H1 (cell line): ENCODE data around the gene DDX18. TPM values are rescaled to one million over a fixed set of nuclear protein-coding genes. Genes with fewer than 3 reads are reported as not detected.

Source experiments
- ATF2 ChIP-seq: IDR thresholded peaks from 2 replicates; pipeline ENCODE4 v1.6.1; 2012; ENCODE audit warnings: low read length, inconsistent platforms
- GTF2F1 ChIP-seq: IDR thresholded peaks from 2 replicates; pipeline ENCODE4 v1.6.1; 2012; ENCODE audit warnings: low read depth, low read length, improper control_type of control experiment, borderline replicate concordance
- POU5F1 ChIP-seq: IDR thresholded peaks from 2 replicates; pipeline ENCODE4 v1.6.1; 2011; ENCODE audit warnings: low read depth, mild to moderate bottlenecking, low read length, moderate library complexity
- SRF ChIP-seq: IDR thresholded peaks from 2 replicates; pipeline ENCODE4 v1.6.1; 2011; ENCODE audit warnings: mild to moderate bottlenecking, low read depth, low read length, moderate library complexity
- TBP ChIP-seq: IDR thresholded peaks from 2 replicates; pipeline ENCODE4 v1.6.1; 2011; ENCODE audit warnings: low read depth, low read length, improper control_type of control experiment
- TCF12 ChIP-seq: IDR thresholded peaks from 2 replicates; pipeline ENCODE4 v1.6.1; 2011; ENCODE audit warnings: low read depth, mild to moderate bottlenecking, low read length
- TEAD4 ChIP-seq: IDR thresholded peaks from 2 replicates; pipeline ENCODE4 v1.6.1; 2012; ENCODE audit warnings: low read depth, low read length, inconsistent platforms, mixed read lengths
- polyA plus RNA-seq, 7 experiments: library from polyadenylated mRNA; depleted of rRNA in 3 of 7; stranded (reverse) in 5 of 7; unstranded in 2 of 7; fragments of >200 nt in 5 of 7; fragments of 200-250 nt in 2 of 7; gene quantifications; 1 replicate in 5 of 7; 2 replicates in 1 of 7; 4 replicates in 1 of 7; pipeline versions ENCODE4 v1.2.1 to v1.2.3, GENCODE V29; 2011 to 2013; ENCODE audit warnings: missing spikeins in 2 of 7, mixed read lengths in 2 of 7
- total RNA-seq: library from RNA; stranded (reverse); fragmentation: NEBNext Ultra II Directional; extraction: Animal tissue kit (Norgen Biotek cat#: 25700); gene quantifications from 2 replicates; pipeline ENCODE4 v1.2.1, GENCODE V29; 2021
- TF ChIP-seq, protein P1 (sequence below): fragments of 300-600 bp; sonication (generic); IDR thresholded peaks from 2 replicates; pipeline ENCODE4 v1.7.1; 2012; ENCODE audit warnings: low read length, moderate library complexity, mild to moderate bottlenecking, inconsistent platforms; ENCODE audit not compliant: insufficient replicate concordance

The DDX18 gene
- total and polyA plus RNA-seq, 2 of the 8 experiments (the other 6 are each of a cell fraction or from before 2014, with no cell fraction given), result 31.3 to 119 TPM

- TF ChIP-seq, protein P1, sequence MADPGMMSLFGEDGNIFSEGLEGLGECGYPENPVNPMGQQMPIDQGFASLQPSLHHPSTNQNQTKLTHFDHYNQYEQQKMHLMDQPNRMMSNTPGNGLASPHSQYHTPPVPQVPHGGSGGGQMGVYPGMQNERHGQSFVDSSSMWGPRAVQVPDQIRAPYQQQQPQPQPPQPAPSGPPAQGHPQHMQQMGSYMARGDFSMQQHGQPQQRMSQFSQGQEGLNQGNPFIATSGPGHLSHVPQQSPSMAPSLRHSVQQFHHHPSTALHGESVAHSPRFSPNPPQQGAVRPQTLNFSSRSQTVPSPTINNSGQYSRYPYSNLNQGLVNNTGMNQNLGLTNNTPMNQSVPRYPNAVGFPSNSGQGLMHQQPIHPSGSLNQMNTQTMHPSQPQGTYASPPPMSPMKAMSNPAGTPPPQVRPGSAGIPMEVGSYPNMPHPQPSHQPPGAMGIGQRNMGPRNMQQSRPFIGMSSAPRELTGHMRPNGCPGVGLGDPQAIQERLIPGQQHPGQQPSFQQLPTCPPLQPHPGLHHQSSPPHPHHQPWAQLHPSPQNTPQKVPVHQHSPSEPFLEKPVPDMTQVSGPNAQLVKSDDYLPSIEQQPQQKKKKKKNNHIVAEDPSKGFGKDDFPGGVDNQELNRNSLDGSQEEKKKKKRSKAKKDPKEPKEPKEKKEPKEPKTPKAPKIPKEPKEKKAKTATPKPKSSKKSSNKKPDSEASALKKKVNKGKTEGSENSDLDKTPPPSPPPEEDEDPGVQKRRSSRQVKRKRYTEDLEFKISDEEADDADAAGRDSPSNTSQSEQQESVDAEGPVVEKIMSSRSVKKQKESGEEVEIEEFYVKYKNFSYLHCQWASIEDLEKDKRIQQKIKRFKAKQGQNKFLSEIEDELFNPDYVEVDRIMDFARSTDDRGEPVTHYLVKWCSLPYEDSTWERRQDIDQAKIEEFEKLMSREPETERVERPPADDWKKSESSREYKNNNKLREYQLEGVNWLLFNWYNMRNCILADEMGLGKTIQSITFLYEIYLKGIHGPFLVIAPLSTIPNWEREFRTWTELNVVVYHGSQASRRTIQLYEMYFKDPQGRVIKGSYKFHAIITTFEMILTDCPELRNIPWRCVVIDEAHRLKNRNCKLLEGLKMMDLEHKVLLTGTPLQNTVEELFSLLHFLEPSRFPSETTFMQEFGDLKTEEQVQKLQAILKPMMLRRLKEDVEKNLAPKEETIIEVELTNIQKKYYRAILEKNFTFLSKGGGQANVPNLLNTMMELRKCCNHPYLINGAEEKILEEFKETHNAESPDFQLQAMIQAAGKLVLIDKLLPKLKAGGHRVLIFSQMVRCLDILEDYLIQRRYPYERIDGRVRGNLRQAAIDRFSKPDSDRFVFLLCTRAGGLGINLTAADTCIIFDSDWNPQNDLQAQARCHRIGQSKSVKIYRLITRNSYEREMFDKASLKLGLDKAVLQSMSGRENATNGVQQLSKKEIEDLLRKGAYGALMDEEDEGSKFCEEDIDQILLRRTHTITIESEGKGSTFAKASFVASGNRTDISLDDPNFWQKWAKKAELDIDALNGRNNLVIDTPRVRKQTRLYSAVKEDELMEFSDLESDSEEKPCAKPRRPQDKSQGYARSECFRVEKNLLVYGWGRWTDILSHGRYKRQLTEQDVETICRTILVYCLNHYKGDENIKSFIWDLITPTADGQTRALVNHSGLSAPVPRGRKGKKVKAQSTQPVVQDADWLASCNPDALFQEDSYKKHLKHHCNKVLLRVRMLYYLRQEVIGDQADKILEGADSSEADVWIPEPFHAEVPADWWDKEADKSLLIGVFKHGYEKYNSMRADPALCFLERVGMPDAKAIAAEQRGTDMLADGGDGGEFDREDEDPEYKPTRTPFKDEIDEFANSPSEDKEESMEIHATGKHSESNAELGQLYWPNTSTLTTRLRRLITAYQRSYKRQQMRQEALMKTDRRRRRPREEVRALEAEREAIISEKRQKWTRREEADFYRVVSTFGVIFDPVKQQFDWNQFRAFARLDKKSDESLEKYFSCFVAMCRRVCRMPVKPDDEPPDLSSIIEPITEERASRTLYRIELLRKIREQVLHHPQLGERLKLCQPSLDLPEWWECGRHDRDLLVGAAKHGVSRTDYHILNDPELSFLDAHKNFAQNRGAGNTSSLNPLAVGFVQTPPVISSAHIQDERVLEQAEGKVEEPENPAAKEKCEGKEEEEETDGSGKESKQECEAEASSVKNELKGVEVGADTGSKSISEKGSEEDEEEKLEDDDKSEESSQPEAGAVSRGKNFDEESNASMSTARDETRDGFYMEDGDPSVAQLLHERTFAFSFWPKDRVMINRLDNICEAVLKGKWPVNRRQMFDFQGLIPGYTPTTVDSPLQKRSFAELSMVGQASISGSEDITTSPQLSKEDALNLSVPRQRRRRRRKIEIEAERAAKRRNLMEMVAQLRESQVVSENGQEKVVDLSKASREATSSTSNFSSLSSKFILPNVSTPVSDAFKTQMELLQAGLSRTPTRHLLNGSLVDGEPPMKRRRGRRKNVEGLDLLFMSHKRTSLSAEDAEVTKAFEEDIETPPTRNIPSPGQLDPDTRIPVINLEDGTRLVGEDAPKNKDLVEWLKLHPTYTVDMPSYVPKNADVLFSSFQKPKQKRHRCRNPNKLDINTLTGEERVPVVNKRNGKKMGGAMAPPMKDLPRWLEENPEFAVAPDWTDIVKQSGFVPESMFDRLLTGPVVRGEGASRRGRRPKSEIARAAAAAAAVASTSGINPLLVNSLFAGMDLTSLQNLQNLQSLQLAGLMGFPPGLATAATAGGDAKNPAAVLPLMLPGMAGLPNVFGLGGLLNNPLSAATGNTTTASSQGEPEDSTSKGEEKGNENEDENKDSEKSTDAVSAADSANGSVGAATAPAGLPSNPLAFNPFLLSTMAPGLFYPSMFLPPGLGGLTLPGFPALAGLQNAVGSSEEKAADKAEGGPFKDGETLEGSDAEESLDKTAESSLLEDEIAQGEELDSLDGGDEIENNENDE, result no peak
- TF ChIP-seq TBP (peak; percentile 56; the same call in 1 of the 2 replicates), TCF12 (0 out of 2 replicates have a peak, but pooled peaks have one; percentile 33), SRF (peak; percentile 32; the same call in 1 of the 2 replicates), POU5F1 (no peak), GTF2F1 (no peak), TEAD4 (no peak), ATF2 (no peak)
Measured at GRCh38 chr2:117835990-117836760, 21.7 kb downstream of the DDX18 start (continued).
